Liver (tissue), 2 donors: ENCODE results near the gene POU6F2.

Source experiments
- FOXA1 ChIP-seq: IDR thresholded peaks from 2 replicates; pipeline ENCODE4 v1.6.1; 2016; ENCODE audit warnings: antibody characterized with exemption
- YY1 ChIP-seq: IDR thresholded peaks from 2 replicates; pipeline ENCODE4 v1.6.1; 2016; ENCODE audit warnings: antibody characterized with exemption, mild to moderate bottlenecking
- TF ChIP-seq, protein P1 (sequence below): fragments of 150-350 bp; IDR thresholded peaks from 2 replicates; pipeline ENCODE4 v1.5.1; 2017; ENCODE audit warnings: improper control_type of control experiment, low read depth, low read length; ENCODE audit not compliant: missing input control
- TF ChIP-seq, protein P2 (sequence below): IDR thresholded peaks from 2 replicates; pipeline ENCODE4 v1.6.1; 2016; ENCODE audit warnings: antibody characterized with exemption
- donor health status: healthy.

GRCh38 chr7:39460486-39460885, 482.8 kb downstream of the POU6F2 start:
- TF ChIP-seq, protein P1, sequence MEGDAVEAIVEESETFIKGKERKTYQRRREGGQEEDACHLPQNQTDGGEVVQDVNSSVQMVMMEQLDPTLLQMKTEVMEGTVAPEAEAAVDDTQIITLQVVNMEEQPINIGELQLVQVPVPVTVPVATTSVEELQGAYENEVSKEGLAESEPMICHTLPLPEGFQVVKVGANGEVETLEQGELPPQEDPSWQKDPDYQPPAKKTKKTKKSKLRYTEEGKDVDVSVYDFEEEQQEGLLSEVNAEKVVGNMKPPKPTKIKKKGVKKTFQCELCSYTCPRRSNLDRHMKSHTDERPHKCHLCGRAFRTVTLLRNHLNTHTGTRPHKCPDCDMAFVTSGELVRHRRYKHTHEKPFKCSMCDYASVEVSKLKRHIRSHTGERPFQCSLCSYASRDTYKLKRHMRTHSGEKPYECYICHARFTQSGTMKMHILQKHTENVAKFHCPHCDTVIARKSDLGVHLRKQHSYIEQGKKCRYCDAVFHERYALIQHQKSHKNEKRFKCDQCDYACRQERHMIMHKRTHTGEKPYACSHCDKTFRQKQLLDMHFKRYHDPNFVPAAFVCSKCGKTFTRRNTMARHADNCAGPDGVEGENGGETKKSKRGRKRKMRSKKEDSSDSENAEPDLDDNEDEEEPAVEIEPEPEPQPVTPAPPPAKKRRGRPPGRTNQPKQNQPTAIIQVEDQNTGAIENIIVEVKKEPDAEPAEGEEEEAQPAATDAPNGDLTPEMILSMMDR, result no peak
- no peak for TF ChIP-seq FOXA1
- TF ChIP-seq, protein P2, sequence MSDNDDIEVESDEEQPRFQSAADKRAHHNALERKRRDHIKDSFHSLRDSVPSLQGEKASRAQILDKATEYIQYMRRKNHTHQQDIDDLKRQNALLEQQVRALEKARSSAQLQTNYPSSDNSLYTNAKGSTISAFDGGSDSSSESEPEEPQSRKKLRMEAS, result no peak
- TF ChIP-seq YY1, result no peak
